SHP77 (cell line): ENCODE measurements around the gene SLC24A4.

ENCODE experiments used
- DNase-seq, 2 experiments: peaks; one replicate each; lab custom pipeline; 2025; lab: John Stamatoyannopoulos, UW

SLC24A4 gene

GRCh38 chr14:92323011-92323915, at the start of gene SLC24A4:
SLC24A4 (plus strand) TSS chr14:92323165; CDS start chr14:92323831, 666 bp downstream.
- no peak for DNase-seq

GRCh38 chr14:92273166-92273565, 49.8 kb upstream of the SLC24A4 start:
- DNase-seq = no peak

- DNase-seq = no peak
These were observed 48.9 kb upstream of the SLC24A4 start for GRCh38 chr14:92274055-92274454.

GRCh38 chr14:92276074-92276473, 46.9 kb upstream of the SLC24A4 start:
- DNase-seq = no peak

GRCh38 chr14:92277031-92277430, 45.9 kb upstream of the SLC24A4 start:
- no peak for DNase-seq

- DNase-seq = no peak
These were observed 42.3 kb upstream of the SLC24A4 start for GRCh38 chr14:92280554-92281262.

GRCh38 chr14:92282669-92283068, 40.3 kb upstream of the SLC24A4 start:
- DNase-seq = no peak

- DNase-seq = no peak
These were observed 37.7 kb upstream of the SLC24A4 start for GRCh38 chr14:92285311-92285710.

- no peak for DNase-seq
These were observed 35.0 kb upstream of the SLC24A4 start for GRCh38 chr14:92287987-92288386.

- DNase-seq = no peak
These were observed 33.8 kb upstream of the SLC24A4 start for GRCh38 chr14:92288994-92289660.

GRCh38 chr14:92292673-92293072, 30.3 kb upstream of the SLC24A4 start:
- DNase-seq = no peak

- DNase-seq = no peak
These were observed 28.5 kb upstream of the SLC24A4 start for GRCh38 chr14:92294506-92294905.

GRCh38 chr14:92297818-92298595, 25.0 kb upstream of the SLC24A4 start:
- DNase-seq = no peak

- no peak for DNase-seq
These were observed 20.5 kb upstream of the SLC24A4 start for GRCh38 chr14:92302481-92302880.

- DNase-seq = no peak
These were observed 14.2 kb upstream of the SLC24A4 start for GRCh38 chr14:92308716-92309115.

- no peak for DNase-seq
These were observed 12.9 kb upstream of the SLC24A4 start for GRCh38 chr14:92309968-92310530.

- DNase-seq = no peak
These were observed 12.1 kb upstream of the SLC24A4 start for GRCh38 chr14:92310776-92311375.

- DNase-seq = no peak
These were observed 8.8 kb upstream of the SLC24A4 start for GRCh38 chr14:92314182-92314581.

GRCh38 chr14:92315050-92315805, 7.7 kb upstream of the SLC24A4 start:
- no peak for DNase-seq

- no peak for DNase-seq
These were observed 6.8 kb upstream of the SLC24A4 start for GRCh38 chr14:92316176-92316575.
